GM18526 (cell line): Measurements from ENCODE around the gene MORN4.
A peak's percentile ranks its signal among the peaks of the same experiment; 100 is the strongest.

Experiments
- POLR2A ChIP-seq: IDR thresholded peaks from 3 replicates; pipeline ENCODE4 v1.6.1; 2011; ENCODE audit not compliant: insufficient read length; ENCODE audit errors: extremely low read depth

Gene MORN4

DNA sequence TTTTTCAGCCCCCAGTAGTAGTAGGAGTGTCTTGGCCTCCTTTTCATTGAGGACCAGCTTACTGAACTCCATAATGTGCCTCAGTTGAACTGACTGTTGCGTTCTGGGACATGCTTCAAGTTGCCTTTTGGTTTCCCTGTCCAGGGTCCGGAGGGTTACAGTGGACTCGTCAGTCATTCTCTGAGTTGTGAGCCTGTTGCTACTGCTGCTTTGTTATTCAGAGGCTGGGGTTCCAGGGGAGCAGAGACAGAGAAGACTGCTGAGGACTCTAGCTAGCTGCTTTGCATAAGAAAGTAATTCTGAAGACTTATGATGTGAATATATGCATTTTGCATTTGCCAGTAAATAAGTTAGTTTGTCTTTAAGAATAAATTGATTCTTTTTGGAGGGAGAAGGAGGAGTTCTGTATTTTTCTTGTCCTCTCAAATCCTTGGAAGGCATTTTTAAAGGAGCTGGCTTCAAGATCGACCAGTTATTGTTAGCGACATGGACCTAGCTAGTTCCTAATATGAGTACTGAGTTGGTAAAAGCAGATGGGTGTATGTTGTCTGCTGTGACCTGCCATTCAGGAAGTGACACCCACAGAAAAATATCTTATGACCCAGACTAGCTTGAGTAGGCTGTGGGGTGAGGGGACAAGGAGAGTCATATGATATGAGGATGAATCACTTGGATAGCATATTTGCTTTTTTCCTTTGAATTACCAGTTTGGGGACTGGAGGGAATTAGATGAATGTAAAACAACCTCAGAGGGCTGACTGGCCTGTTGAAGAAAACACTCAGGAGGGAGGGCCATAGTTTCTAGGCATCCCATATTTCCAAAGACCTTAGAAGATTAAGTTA lies 15.5 kb upstream of the MORN4 start:
- no peak for TF ChIP-seq POLR2A

GRCh38 chr10:97647556-97647955 lies 14.3 kb upstream of the MORN4 start:
- no peak for TF ChIP-seq POLR2A

DNA sequence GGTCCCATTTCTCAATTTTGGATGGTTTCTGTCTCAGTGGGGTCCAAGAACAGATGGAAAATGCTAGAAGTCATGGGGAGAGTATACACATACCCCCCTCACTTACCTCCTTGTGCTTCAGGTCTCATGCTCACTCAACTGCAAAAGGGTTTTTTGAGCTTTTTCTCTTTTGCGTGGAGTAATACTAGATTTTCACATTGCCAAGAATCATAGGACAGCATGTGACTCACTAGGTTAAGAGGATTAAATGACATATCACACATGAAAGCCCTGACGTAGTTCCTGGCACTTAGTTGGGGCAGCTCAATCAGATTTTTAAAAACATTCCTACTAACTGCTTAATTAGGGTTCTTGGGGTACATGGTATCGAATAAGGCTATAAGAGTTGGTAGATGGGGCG lies 11.6 kb upstream of the MORN4 start:
- TF ChIP-seq POLR2A, result no peak

DNA sequence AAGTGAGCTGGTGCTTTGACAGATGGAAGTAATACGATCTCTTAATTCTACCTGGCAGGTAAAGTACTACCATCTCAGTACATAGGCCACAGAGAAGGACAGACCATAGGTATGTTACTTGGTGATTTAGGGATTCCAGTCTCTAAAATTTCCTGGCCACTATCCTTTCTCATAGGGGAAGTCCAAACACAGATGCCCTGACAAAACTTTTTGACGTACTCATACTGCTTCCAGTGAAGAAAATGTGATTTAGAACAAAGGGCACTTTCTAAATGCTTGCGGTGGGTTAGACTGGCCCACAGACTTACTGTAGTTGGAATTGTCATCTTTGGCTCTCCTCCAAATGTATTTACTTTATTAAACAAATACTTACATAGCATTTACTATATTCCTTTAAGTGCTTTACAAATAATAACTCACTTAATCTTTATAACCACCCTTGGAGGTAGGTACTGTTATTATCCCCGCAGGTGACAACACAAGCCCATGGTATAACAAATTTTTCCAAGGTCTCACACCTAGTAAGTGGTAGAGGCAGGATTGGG lies 10.2 kb upstream of the MORN4 start:
- no peak for TF ChIP-seq POLR2A

- no peak for TF ChIP-seq POLR2A
These were observed 7.8 kb upstream of the MORN4 start for GRCh38 chr10:97640868-97641811.

GRCh38 chr10:97640174-97640867 lies 7.0 kb upstream of the MORN4 start, which contains the start of gene PI4K2A:
Gene PI4K2A, plus strand, starts transcription at chr10:97640671. Its CDS starts 72 bp downstream, at chr10:97640743.
- TF ChIP-seq POLR2A, result peak; percentile 50

- no peak for TF ChIP-seq POLR2A
These were observed 2.3 kb upstream of the MORN4 start for GRCh38 chr10:97635577-97635976.

- TF ChIP-seq POLR2A, result no peak
These were observed 621 bp upstream of the MORN4 start for GRCh38 chr10:97633921-97634320.

GRCh38 chr10:97631098-97631497 lies 2.2 kb downstream of the MORN4 start:
- no peak for TF ChIP-seq POLR2A

DNA sequence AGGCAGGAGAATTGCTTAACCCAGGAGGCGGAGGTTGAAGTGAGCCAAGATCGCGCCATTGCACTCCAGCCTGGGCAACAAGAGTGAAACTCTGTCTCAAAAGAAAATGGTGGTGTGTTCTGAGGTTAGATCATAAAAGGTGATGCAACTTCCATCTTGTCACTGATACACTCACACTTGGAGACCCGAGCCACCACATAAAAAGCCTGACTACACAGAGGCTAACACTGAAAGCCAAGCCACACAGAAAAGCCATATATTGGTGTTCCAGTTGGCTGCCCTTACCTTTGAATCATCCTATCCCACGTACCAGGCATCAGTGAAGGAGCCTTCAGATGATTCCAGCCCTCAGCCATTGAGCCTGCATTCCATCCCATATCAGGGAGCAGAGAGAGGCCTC lies 4.0 kb downstream of the MORN4 start:
- TF ChIP-seq POLR2A, result no peak

GRCh38 chr10:97628228-97628627 lies 5.1 kb downstream of the MORN4 start:
- no peak for TF ChIP-seq POLR2A

DNA sequence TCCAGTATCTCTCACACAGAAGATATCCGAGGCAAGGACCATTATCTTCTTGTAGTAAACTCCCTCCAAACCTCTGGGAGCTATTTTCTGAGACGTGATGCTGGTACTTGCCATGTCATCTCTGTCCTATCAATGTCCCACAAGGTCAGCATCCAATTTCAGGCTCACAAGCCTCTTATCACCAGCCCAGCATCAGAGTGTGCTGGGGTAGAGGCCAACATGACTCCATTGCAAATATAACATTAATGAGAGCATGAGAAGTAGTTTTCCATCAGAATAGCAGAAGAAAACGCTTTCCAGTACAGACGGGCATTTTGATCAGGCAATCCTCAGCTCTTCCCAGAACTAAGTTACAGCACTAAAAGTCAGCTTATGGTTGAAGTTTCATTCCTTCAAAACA lies 5.6 kb downstream of the MORN4 start:
- TF ChIP-seq POLR2A, result no peak

DNA sequence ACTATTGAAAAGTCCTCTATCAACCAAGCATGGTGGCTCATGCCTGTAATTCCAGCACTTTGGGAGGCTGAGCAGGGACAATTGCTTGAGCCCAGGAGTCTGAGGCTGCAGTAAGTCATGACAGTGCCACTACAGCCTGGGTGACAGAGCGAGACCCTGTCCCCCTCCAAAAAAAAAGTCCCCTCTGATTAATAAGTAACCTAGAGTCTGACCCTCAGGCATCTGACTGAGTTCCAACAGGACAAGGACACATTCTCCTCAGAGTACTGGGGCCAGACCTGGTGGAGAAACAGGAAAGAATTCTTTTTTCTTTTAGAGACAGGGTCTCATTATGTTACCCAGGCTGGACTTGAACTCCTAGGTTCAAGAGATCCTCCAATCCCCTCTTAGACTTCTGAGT lies 10.0 kb downstream of the MORN4 start:
- TF ChIP-seq POLR2A, result no peak

GRCh38 chr10:97618733-97619132 lies 14.6 kb downstream of the MORN4 start:
- TF ChIP-seq POLR2A, result no peak

- no peak for TF ChIP-seq POLR2A
These were observed 15.0 kb downstream of the MORN4 start for GRCh38 chr10:97618285-97618684.
